Neutrophil (primary cell): Measurements from ENCODE around the gene SRP68.

Experiments
- H3K27ac ChIP-seq: fragments of 200-600 bp; sonication (generic); 2 replicates; pipeline ENCODE4 v1.5.1; 2016; ENCODE audit warnings: mild to moderate bottlenecking, moderate library complexity
- H3K27me3 ChIP-seq: fragments of 200-600 bp; sonication (generic); 2 replicates; pipeline ENCODE4 v1.6.0; 2016; ENCODE audit warnings: mild to moderate bottlenecking
- H3K36me3 ChIP-seq: fragments of 200-600 bp; sonication (generic); 2 replicates; pipeline ENCODE4 v1.5.1; 2017
- H3K4me1 ChIP-seq, 2 experiments: fragments of 200-600 bp in 1 of 2; sonication (generic) in 1 of 2; 1 replicate in 1 of 2; 2 replicates in 1 of 2; pipeline versions ENCODE4 v1.5.1 to v1.6.1; 2013 to 2016; ENCODE audit warnings: low read depth in 1 of 2, low read length in 1 of 2, mild to moderate bottlenecking in 1 of 2, moderate library complexity in 1 of 2; ENCODE audit not compliant: control insufficient read depth in 1 of 2, insufficient read depth in 1 of 2
- H3K4me3 ChIP-seq, 2 experiments: fragments of 200-600 bp in 1 of 2; sonication (generic) in 1 of 2; 1 replicate in 1 of 2; 2 replicates in 1 of 2; pipeline ENCODE4 v1.5.1; 2013 to 2016; ENCODE audit warnings: low read depth in 1 of 2, low read length in 1 of 2, mild to moderate bottlenecking in 1 of 2, moderate library complexity in 1 of 2
- H3K9me3 ChIP-seq: fragments of 200-600 bp; sonication (generic); 2 replicates; pipeline ENCODE4 v1.5.1; 2016
- CTCF ChIP-seq: fragments of 200-600 bp; sonication (generic); IDR thresholded peaks from 2 replicates; pipeline ENCODE4 v1.5.1; 2016; ENCODE audit warnings: antibody characterized with exemption

SRP68 gene

GRCh38 chr17:76040376-76040775, 31.9 kb downstream of the SRP68 start:
- Histone ChIP-seq H3K4me1 (no peaks in the 10 kb centered on the region), H3K27me3 (no peaks in the 10 kb centered on the region), H3K4me3 (no peak overlapping the region), H3K27ac (no peak overlapping the region), H3K36me3 (peaks cover 78% of the 10 kb centered on the region), H3K9me3 (no peaks in the 10 kb centered on the region)
- TF ChIP-seq CTCF, result no peak

GRCh38 chr17:76039121-76039520, 33.2 kb downstream of the SRP68 start:
- Histone ChIP-seq H3K9me3 (no peaks in the 10 kb centered on the region), H3K36me3 (peaks cover 66% of the 10 kb centered on the region), H3K4me3 (no peak overlapping the region), H3K4me1 (no peaks in the 10 kb centered on the region), H3K27me3 (no peaks in the 10 kb centered on the region), H3K27ac (no peak overlapping the region)
- TF ChIP-seq CTCF, result no peak

- Histone ChIP-seq H3K4me3 (no peak overlapping the region), H3K4me1 (no peaks in the 10 kb centered on the region), H3K27me3 (peaks cover under 1% of the 10 kb centered on the region), H3K9me3 (no peaks in the 10 kb centered on the region), H3K36me3 (peaks cover 55% of the 10 kb centered on the region), H3K27ac (no peak overlapping the region)
- no peak for TF ChIP-seq CTCF
These were observed 34.3 kb downstream of the SRP68 start for GRCh38 chr17:76038050-76038449.

- Histone ChIP-seq H3K27ac (no peak overlapping the region), H3K9me3 (no peaks in the 10 kb centered on the region), H3K36me3 (peaks cover 41% of the 10 kb centered on the region), H3K4me3 (no peak overlapping the region), H3K4me1 (no peaks in the 10 kb centered on the region), H3K27me3 (peaks cover 10% of the 10 kb centered on the region)
- no peak for TF ChIP-seq CTCF
These were observed 35.6 kb downstream of the SRP68 start for GRCh38 chr17:76036497-76037261.

- H3K4me3 ChIP-seq, result no peak overlapping the region
- H3K36me3 ChIP-seq, result peaks cover 21% of the 10 kb centered on the region
- H3K9me3 ChIP-seq, result no peaks in the 10 kb centered on the region
- no peak for TF ChIP-seq CTCF
- no peaks in the 10 kb centered on the region for H3K4me1 ChIP-seq
- peaks cover 19% of the 10 kb centered on the region for H3K27me3 ChIP-seq
- no peak overlapping the region for H3K27ac ChIP-seq
These were observed 37.6 kb downstream of the SRP68 start for GRCh38 chr17:76034428-76035350.
